Endothelial cell of umbilical vein (primary cell): Measurements from ENCODE around the gene MYO16.

ENCODE experiments used
- CTCF ChIP-seq, 2 donors: IDR thresholded peaks; 1 replicate in 1 of 2; 2 replicates in 1 of 2; pipeline ENCODE4 v1.5.1; 2011; ENCODE audit warnings: low read length in 2 of 2, mild to moderate bottlenecking in 2 of 2, moderate library complexity in 2 of 2, control low read depth in 1 of 2, inconsistent platforms in 1 of 2, low read depth in 1 of 2; ENCODE audit not compliant: insufficient read depth in 1 of 2; ENCODE audit errors: extremely low read depth in 1 of 2
- EZH2 ChIP-seq: IDR thresholded peaks from 2 replicates; pipeline ENCODE4 v1.6.1; 2012; ENCODE audit warnings: borderline replicate concordance, low read depth, mild to moderate bottlenecking, moderate library complexity, low read length, inconsistent platforms; ENCODE audit not compliant: severe bottlenecking
- FOS ChIP-seq: IDR thresholded peaks from 2 replicates; pipeline ENCODE4 v1.6.1; 2011; ENCODE audit warnings: mild to moderate bottlenecking, low read length, moderate library complexity, borderline replicate concordance; ENCODE audit not compliant: insufficient read depth
- GATA2 ChIP-seq: IDR thresholded peaks from 2 replicates; pipeline ENCODE4 v1.7.0; 2011; ENCODE audit warnings: low read depth, mild to moderate bottlenecking, moderate library complexity, mixed read lengths, low read length; ENCODE audit not compliant: insufficient read length, insufficient read depth
- MAX ChIP-seq: IDR thresholded peaks from 2 replicates; pipeline ENCODE4 v1.6.1; 2011; ENCODE audit not compliant: insufficient read depth, insufficient read length
- POLR2A ChIP-seq: IDR thresholded peaks from 2 replicates; pipeline ENCODE4 v1.6.1; 2012; ENCODE audit warnings: low read depth, mild to moderate bottlenecking, control low read depth, low read length
- POLR2AphosphoS5 ChIP-seq: IDR thresholded peaks from 2 replicates; pipeline ENCODE4 v1.6.1; 2012; ENCODE audit warnings: low read depth, mild to moderate bottlenecking, control low read depth, low read length, moderate library complexity; ENCODE audit not compliant: insufficient read depth

DNA sequence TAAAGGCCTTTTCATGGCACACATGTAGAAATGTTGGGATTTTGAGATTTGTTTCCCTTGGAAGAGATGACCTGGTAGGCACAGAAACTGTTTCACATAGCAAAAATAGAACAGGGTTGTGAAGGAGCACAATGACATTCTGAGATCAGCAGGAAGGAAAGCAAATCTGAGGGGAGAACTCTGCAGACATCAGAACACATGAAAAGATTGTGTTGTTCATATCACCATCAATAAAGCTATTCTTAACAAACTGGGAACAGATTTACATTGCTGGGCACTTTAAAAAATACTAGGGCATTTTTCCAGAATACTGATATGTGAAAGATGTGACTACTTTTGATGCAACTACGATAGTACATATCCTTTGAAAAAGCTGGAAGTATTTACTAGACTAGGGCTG lies 481.7 kb downstream of the MYO16 start:
- TF ChIP-seq POLR2A, result no peak
- TF ChIP-seq GATA2, result no peak
- no peak for TF ChIP-seq CTCF (IDR thresholded peaks at IDR 0.05; ENCODE audit: extremely low read depth in 1 of 2, insufficient read depth in 1 of 2, low read depth in 1 of 2, low read length in 2 of 2)
- TF ChIP-seq POLR2AphosphoS5, result no peak
- TF ChIP-seq EZH2, result no peak
- TF ChIP-seq FOS, result no peak
- TF ChIP-seq MAX, result no peak
